Superior temporal gyrus (tissue), 1 donor: ENCODE data around the gene DENND4A.
"Not testable (repeated sequence)": the region's sequence is repeated elsewhere in the genome, so short reads cannot be mapped to it uniquely, and the experiment has no call there.

Source experiments
- DNase-seq: peaks from one replicate; pipeline ENCODE4 v3.0.0-alpha.2; 2016; ENCODE audit errors: extremely low spot score

DENND4A gene

DNA sequence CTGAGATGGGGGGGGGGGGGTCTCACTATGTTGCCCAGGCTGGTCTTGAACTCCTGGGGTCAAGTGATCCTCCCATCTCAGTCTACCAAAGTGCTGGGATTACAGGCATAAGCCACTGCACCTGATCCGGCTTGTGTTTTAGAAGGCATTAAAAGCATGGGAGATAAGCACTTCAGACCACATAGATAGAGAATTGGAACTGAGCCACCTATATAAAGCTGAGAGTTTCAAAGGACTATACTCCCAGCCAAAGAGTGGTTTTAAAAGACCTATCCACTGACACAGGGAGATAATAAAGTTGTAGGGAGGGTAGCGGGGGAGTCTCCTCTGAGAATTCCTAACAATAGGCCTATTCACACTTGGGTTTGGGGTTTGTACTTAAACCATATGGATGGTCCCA, 34.8 kb downstream of the DENND4A start:
- DNase-seq: no peak

DNA sequence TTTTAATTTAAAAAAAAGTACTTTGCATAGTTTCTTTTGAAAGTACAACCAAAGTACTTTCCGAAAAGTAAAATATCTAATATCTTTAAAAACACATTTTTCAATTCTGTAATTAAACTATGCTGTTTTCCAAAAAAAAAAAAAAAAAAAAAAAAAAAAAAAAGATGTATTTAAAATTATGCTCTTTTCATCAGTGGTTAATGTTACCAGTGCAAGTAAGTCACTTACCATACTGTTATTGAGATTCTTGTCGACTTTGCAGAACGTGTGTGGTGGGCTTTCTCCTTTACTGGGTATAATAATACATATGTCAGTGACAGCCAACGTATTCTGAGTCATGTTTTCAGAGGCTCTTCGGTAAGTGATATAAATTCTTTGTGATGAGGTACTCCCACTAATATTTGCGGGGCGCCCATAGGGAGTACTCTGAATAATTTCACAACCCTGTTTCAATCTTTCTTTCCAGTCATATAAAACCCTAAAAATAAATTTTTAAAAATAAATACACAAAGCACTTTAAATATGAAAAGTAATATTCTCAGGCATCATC, 39.9 kb downstream of the DENND4A start:
- DNase-seq: no peak

DNA sequence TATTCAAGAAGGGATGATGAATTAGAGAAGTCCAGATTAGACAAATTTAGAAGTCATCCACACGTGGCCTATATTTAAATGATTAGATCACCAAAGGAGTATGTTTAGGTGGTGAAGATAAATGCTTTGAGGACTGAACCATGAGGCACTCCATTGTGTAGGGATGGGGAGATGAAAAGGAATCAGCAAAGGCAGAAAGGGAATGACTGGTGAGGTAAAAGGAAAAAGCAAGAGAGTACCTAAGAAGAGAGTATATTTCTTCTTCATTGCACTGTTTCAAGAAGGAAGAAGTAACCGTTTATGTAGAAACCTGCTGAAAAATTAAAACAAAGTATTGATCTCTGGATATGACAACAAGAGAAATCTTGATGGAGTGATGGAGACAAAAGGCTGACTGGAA, 40.7 kb downstream of the DENND4A start:
- DNase-seq: no peak

DNA sequence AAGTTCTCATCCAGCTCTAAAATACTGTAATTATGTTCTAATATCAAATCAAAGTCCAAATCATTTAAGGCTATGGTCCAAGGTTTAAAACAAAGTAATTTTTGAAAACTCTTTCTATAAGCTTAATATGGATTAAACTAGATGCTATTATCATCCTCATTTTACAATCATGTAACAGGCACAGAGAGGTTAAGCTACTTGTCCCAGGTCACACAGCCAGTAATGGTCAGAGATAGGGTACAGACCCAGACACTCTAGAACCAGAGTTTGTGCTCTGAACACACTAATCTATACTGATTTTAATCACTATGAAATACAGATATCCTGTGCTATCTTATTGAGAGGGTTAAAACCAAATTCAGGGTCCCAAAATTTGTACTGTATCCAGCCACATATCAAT, 44.8 kb downstream of the DENND4A start:
- DNase-seq: no peak

- no peak for DNase-seq
These were observed 48.3 kb downstream of the DENND4A start for GRCh38 chr15:65743637-65744252.

DNA sequence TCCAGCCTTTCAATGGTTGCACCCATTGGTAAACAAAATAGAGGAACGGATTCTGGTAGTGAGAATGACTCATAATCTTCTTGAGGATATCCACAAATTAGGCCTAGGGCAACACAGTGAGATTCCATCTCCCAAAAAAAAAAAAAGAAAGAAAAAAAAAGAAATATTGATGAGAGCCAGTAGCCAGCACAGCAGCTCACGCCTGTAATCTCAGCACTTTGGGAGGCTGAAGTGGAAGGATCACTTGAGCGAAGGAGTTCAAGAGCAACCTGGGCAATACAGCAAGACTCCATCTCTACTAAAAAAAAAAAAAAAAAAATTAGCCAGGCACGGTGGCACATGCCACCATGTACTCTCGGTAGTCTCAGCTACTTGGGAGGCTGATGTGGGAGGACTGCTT, 51.9 kb downstream of the DENND4A start:
- DNase-seq: no peak

DNA sequence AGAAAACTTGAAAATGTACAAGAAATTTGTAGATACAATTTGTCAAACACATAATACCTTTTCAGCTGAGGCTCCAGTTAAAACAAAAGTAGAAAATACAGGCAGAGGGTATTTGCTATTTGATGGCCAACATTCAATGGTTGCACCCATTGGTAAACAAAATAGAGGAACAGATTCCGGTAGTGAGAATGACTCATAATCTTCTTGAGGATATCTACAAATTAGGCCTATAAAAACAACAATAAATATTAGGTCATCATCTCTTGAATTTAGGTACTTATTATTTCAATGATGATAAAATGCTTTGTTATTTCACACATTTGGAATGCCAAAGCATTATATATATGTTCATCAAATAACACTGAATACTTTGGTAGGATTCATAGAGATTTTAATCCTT, 53.4 kb downstream of the DENND4A start:
- DNase-seq: no peak

DNA sequence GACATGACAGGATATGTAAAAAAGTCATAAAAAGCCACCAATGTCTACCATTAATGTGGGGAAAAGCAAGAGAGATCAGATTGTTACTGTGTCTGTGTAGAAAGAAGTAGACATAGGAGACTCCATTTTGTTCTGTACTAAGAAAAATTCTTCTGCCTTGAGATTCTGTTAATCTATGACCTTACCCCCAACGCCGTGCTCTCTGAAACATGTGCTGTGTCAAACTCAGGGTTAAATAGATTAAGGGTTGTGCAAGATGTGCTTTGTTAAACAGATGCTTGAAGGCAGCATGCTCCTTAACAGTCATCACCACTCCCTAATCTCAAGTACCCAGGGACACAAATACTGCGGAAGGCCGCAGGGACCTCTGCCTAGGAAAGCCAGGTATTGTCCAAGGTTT, 58.5 kb downstream of the DENND4A start:
- not testable (repeated sequence) for DNase-seq

- no peak for DNase-seq
These were observed 59.4 kb downstream of the DENND4A start for GRCh38 chr15:65732698-65733097.

GRCh38 chr15:65731926-65732325, 60.2 kb downstream of the DENND4A start:
- no peak for DNase-seq

- no peak for DNase-seq
These were observed 61.4 kb downstream of the DENND4A start for GRCh38 chr15:65730549-65731172.

DNA sequence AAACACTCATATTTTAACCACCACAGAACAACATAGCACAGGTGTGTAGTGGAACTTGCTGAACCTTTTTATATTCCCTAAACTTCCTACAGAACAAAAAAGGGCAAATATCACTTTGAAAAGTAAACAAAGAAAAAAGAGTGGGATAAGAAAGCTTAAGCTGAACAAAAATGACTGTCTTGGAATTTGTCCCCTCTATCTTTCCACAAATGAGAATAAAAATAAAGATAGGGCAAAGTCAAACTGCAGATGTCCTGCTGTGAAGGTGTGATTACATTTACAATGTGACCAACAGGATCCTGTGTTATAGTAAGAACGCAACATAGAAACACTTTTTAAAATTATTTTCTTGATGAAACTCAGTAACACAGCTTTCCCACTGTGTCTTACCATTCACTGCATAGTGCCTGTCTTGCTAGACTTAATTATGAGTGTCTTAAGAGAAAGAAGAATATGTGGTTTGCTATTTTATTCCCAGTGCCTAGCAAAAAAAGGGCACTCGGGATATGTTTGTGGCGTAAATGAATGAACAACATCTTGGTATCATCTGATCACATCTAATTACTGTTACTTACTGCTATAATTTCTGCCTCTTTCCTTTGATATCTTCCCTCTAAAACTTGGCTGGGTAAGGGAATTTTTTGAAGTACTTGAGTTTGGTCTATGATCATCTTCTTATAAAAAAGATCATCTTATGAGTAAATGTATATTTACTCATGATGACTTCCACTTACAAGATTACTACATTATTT, 67.5 kb downstream of the DENND4A start:
- no peak for DNase-seq

GRCh38 chr15:65723876-65724275, 68.2 kb downstream of the DENND4A start:
- DNase-seq: no peak

GRCh38 chr15:65722191-65722590, 69.9 kb downstream of the DENND4A start:
- DNase-seq: no peak

- no peak for DNase-seq
These were observed 79.7 kb downstream of the DENND4A start for GRCh38 chr15:65712415-65712814.

- no peak for DNase-seq
These were observed 97.0 kb downstream of the DENND4A start for GRCh38 chr15:65695081-65695480.

DNA sequence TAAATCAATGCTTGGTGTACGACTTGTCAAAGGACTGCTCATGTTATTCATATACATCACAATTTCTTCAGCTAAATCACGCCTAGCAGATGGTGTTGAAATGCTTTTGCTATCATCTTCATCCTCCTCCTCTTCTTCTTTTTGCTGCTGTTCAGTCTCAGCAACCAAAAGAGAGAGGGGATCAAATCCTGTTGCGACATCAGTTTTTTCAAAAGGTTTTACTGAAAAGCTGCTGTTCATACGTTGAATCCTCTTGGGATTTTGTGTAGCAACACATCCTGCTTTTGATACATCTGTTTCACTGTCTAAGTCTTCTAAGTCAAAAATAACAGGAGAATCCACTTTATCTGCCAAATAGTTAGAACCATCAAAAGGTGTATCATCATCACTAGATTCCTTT, 101.3 kb downstream of the DENND4A start:
- no peak for DNase-seq

DNA sequence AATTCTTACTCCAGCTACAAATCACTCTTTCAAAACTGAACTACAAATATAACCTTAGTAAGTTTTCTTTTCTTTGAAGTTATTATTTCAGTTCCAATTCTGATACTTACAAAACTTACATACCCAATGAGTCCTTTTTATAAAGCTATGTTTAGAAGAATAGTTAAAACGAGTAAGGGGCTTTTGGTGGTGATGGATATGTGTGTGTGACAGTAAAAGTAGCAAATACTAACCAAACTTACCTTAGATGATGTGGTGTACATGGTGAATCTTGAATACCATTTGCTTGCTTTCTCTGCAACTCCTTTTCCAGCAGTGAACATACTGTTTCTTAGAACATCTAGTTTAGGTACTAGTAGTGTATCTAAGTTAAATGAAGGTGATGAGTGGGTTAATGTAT, 101.9 kb downstream of the DENND4A start:
- no peak for DNase-seq

DNA sequence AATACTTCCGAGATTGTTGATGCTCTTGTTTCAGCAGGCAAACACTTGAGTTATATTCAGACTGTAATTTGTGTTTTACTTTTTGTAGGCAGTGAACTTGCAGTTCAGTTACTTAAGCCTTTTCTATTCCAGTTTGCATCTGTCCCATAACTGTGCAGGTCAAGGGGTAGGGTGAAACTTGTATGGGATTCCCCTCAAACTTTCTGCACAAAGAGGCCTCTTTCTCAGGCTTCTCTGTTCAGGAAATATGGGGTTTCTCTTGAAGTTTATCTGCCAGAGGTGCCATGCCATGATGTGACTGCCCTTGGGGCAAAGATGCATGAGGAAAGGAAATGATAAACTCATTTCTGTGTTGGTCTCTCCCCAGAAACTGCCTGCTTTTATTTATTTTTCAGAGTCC, 103.6 kb downstream of the DENND4A start:
- no peak for DNase-seq

DNA sequence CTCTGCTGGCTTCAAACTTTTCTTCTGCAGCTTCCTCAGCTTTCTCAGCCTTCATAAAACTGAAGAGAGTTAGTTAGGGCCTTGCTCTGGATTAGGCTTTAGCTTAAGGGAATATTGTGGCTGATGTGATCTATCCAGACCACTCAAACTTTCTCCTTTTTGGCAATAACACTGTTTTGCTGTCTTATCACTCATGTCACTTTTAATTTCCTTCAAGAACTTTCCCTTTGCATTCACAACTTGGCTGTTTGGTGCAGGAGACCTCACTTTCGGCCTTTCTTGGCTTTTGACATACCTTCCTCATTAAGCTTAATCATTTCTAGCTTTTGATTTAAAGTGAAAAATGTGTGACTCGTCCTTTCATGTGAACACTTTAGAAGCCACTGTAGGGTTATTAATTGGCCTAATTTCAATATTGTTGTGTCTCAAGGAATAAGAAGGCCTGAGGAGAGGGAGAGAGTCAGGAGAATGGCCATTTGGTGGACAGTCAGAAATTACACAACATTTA, 109.6 kb downstream of the DENND4A start:
- DNase-seq: no peak

DNA sequence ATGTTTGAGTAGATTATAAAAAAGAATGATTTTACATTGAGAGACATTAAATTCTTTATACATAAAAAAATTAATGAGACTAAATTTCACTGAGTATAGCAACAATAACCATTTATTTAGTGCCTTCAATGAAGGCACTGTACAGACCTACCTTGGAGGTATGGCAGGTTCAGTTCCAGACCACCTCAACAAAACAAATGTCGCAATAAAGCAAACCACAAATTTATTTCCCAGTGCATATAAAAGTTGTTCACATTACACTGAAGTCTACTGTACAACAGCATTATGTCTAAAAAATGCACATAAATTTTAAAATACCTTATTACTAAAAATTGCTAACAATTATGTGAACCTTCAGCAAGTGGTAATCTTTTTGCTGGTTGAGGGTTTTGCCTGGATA, 111.5 kb downstream of the DENND4A start:
- DNase-seq: no peak

DNA sequence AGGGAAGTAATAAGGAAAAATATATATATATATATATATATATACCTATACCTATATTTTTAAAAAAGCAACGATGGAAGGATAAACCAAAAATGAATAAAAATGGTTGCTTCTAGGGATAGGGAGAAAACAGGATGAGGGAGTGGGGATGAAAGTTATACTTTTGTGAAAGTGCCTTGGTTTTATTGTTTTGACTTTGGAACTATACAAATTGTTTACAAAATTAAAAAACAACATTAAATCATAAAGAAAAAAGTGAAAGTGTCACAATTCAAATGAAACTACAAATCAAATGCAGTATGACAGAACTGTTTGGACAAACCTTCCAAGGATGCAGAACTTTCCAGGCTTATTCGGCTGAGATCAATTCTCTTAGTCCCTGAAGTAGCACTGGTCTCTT, 116.0 kb downstream of the DENND4A start:
- no peak for DNase-seq

DNA sequence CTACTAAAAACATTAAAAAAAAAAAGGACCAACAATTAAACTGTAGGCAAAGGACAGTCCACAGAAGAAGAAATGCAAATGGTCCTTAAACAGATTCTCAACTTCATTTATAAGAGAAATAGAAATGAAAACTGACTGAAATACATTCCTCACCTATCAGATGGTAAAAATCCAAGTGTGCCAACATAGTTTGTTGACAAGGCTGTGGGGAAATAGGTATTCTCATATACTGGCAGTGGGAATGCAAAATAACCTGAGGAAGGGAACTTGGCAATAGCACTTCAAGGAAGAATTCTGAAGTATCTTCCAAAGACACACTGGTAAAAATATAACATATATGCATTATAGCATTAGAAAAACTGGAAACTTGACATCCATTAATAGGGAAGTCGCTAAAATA, 116.5 kb downstream of the DENND4A start:
- DNase-seq: no peak
